Upper lobe of left lung (tissue), 4 donors: ENCODE measurements around the gene MT1B.

Experiments
- POLR2A ChIP-seq, 4 donors: fragments of 450-650 bp; IDR thresholded peaks; one replicate each; pipeline ENCODE4 v1.5.1; 2016 to 2017; ENCODE audit warnings: antibody characterized with exemption in 4 of 4, mild to moderate bottlenecking in 2 of 4
- POLR2AphosphoS5 ChIP-seq, 2 donors: sonication (generic); formaldehyde crosslinking; IDR thresholded peaks; one replicate each; pipeline ENCODE4 v1.5.1; 2017; ENCODE audit warnings: antibody characterized with exemption in 2 of 2
- TF ChIP-seq, protein P1 (sequence below), 6 experiments: fragments of 450-650 bp in 4 of 6; fragments of 200-600 bp in 2 of 6; sonication (generic) in 2 of 6; IDR thresholded peaks; one replicate each; pipeline ENCODE4 v1.5.1; 2016 to 2019; ENCODE audit warnings: antibody characterized with exemption in 6 of 6

- TF ChIP-seq, protein P1, sequence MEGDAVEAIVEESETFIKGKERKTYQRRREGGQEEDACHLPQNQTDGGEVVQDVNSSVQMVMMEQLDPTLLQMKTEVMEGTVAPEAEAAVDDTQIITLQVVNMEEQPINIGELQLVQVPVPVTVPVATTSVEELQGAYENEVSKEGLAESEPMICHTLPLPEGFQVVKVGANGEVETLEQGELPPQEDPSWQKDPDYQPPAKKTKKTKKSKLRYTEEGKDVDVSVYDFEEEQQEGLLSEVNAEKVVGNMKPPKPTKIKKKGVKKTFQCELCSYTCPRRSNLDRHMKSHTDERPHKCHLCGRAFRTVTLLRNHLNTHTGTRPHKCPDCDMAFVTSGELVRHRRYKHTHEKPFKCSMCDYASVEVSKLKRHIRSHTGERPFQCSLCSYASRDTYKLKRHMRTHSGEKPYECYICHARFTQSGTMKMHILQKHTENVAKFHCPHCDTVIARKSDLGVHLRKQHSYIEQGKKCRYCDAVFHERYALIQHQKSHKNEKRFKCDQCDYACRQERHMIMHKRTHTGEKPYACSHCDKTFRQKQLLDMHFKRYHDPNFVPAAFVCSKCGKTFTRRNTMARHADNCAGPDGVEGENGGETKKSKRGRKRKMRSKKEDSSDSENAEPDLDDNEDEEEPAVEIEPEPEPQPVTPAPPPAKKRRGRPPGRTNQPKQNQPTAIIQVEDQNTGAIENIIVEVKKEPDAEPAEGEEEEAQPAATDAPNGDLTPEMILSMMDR (IDR thresholded peaks at IDR 0.05): no peak
- TF ChIP-seq POLR2A (IDR thresholded peaks at IDR 0.05) (no peak), POLR2AphosphoS5 (IDR thresholded peaks at IDR 0.05) (no peak)
These were observed 46.7 kb upstream of the MT1B start for GRCh38 chr16:56604966-56605365.
